Kidney (tissue), 14 donors: Measurements from ENCODE around the gene FDXR. TPM values are rescaled to one million over a fixed set of nuclear protein-coding genes. Genes with fewer than 3 reads are reported as not detected.

Experiments used
- DNase-seq, 5 donors: peaks; one replicate each; pipeline ENCODE4 v3.0.0-alpha.2; 2013 to 2020
- FAIRE-seq: peaks from 2 replicates; lab custom pipeline; 2012; peaks lifted over from hg19 to GRCh38; lab: Jason Lieb, UNC
- H3K27ac ChIP-seq, 2 donors: one replicate each; pipeline ENCODE4 v1.7.0; 2013; ENCODE audit warnings: low read depth in 2 of 2, low read length in 2 of 2, inconsistent platforms in 1 of 2
- H3K27me3 ChIP-seq: one replicate; pipeline ENCODE4 v1.7.1; 2013; ENCODE audit warnings: low read length, inconsistent platforms; ENCODE audit not compliant: control insufficient read depth, insufficient read depth
- H3K36me3 ChIP-seq, 3 donors: one replicate each; pipeline versions ENCODE4 v1.7.0 to v1.7.1; 2013; ENCODE audit warnings: low read length in 3 of 3, control low read depth in 1 of 3, inconsistent platforms in 1 of 3; ENCODE audit not compliant: insufficient read depth in 3 of 3, control insufficient read depth in 2 of 3
- H3K4me1 ChIP-seq, 3 donors: one replicate each; pipeline versions ENCODE4 v1.7.0 to v1.7.1; 2013; ENCODE audit warnings: low read length in 3 of 3, inconsistent platforms in 1 of 3, low read depth in 1 of 3; ENCODE audit not compliant: control insufficient read depth in 2 of 3, insufficient read depth in 2 of 3
- H3K4me3 ChIP-seq, 3 donors: one replicate each; pipeline versions ENCODE4 v1.7.0 to v1.8.1; 2013; ENCODE audit warnings: low read length in 3 of 3, control low read depth in 1 of 3, inconsistent platforms in 1 of 3
- H3K9ac ChIP-seq, 3 donors: one replicate each; pipeline versions ENCODE4 v1.7.0 to v1.7.1; 2013; ENCODE audit warnings: low read length in 3 of 3, control low read depth in 1 of 3, inconsistent platforms in 1 of 3
- H3K9me3 ChIP-seq, 3 donors: one replicate each; pipeline versions ENCODE4 v1.7.0 to v1.7.1; 2013; ENCODE audit warnings: low read length in 3 of 3, control low read depth in 1 of 3, inconsistent platforms in 1 of 3; ENCODE audit not compliant: control insufficient read depth in 2 of 3, insufficient read depth in 1 of 3
- CTCF ChIP-seq: IDR thresholded peaks from 3 replicates; pipeline ENCODE4 v1.5.1; 2012; ENCODE audit warnings: mild to moderate bottlenecking, moderate library complexity, borderline replicate concordance; ENCODE audit not compliant: insufficient read depth; ENCODE audit errors: extremely low read depth
- intact Hi-C: fragments of 100-400 bp; cut with DNase I; formaldehyde crosslinking; loops from one replicate; pipeline ENCODE4 v1.11.1; 2022
- polyA plus RNA-seq: library from polyadenylated mRNA; stranded (reverse); fragments of 350-450 nt; fragmentation: Illumina TruSeq; extraction: RNeasy Lipid Tissue Mini Kit (QIAGEN cat#74804); gene quantifications from one replicate; pipeline ENCODE4 v1.2.3, GENCODE V29; 2014; ENCODE audit warnings: low read depth, low replicate concordance; ENCODE audit not compliant: insufficient read depth
- total RNA-seq: library from RNA; stranded (reverse); fragmentation: NEBNext Ultra II Directional; extraction: Animal tissue kit (Norgen Biotek cat#: 25700); gene quantifications from one replicate; pipeline ENCODE4 v1.2.1, GENCODE V29; 2021
- donor health status: control.
- donor health status: control.
- donor health status: control.
- donor health status: control.
- donor health status: control.
- donor health status: DM: yes; HTN: yes; CAD: no.
- donor health status: Normal renal cell carcinoma (clear cell type).

Gene FDXR
- total and polyA plus RNA-seq, 2 donors from 2014 or later: 9.0 to 15.2 TPM

- no peaks in the 10 kb centered on the region for H3K9me3 ChIP-seq
- intact Hi-C loops: no loop called here
- no peak overlapping the region for H3K27ac ChIP-seq
- FAIRE-seq (no peak), DNase-seq (peak in 3 of 5 donors; percentile 58 to 63 (median 60))
- H3K4me3 ChIP-seq: no peak overlapping the region
- H3K9ac ChIP-seq: no peak overlapping the region
- H3K27me3 ChIP-seq: no peaks in the 10 kb centered on the region
- peaks cover 0 to 10% (median 0%) of the 10 kb centered on the region in 3 donors for H3K4me1 ChIP-seq
- no peaks in the 10 kb centered on the region for H3K36me3 ChIP-seq
- TF ChIP-seq CTCF: no peak
These were observed 34.5 kb downstream of the FDXR start for GRCh38 chr17:74838274-74838673.

- TF ChIP-seq CTCF: no peak
- no peak overlapping the region for H3K9ac ChIP-seq
- H3K27me3 ChIP-seq: no peaks in the 10 kb centered on the region
- intact Hi-C loops: no loop called here
- no peak for DNase-seq
- no peaks in the 10 kb centered on the region for H3K36me3 ChIP-seq
- H3K4me3 ChIP-seq: no peak overlapping the region
- H3K4me1 ChIP-seq: peaks cover 0 to 8% (median 0%) of the 10 kb centered on the region in 3 donors
- H3K9me3 ChIP-seq: no peaks in the 10 kb centered on the region
- no peak overlapping the region for H3K27ac ChIP-seq
- no peak for FAIRE-seq
These were observed 35.9 kb downstream of the FDXR start for GRCh38 chr17:74836691-74837467.

- H3K27ac ChIP-seq: no peak overlapping the region
- no peak overlapping the region for H3K4me3 ChIP-seq
- H3K36me3 ChIP-seq: no peaks in the 10 kb centered on the region
- FAIRE-seq (no peak), DNase-seq (no peak)
- no peak overlapping the region for H3K9ac ChIP-seq
- H3K9me3 ChIP-seq: no peaks in the 10 kb centered on the region
- no peak for TF ChIP-seq CTCF
- intact Hi-C loops: no loop called here
- H3K4me1 ChIP-seq: peaks cover 0 to 2% (median 0%) of the 10 kb centered on the region in 3 donors
- no peaks in the 10 kb centered on the region for H3K27me3 ChIP-seq
These were observed 36.6 kb downstream of the FDXR start for GRCh38 chr17:74836191-74836590.
